OCI-M2 (cell line): ENCODE results near the gene STYXL1.
"Not testable (repeated sequence)": the region's sequence is repeated elsewhere in the genome, so short reads cannot be mapped to it uniquely, and the experiment has no call there.

Experiments used
- DNase-seq: peaks from one replicate; lab custom pipeline; 2025; ENCODE audit not compliant: unreplicated experiment; lab: John Stamatoyannopoulos, UW

STYXL1 gene

GRCh38 chr7:76047811-76048667 is at the start of gene STYXL1, which contains the start of gene MDH2:
TSS of gene STYXL1 (minus strand) at chr7:76048000. CDS start at chr7:76030523, 17,477 bp downstream.
TSS of gene MDH2 (plus strand) at chr7:76048106. CDS start at chr7:76048161, 55 bp downstream.
- DNase-seq, result peak; percentile 47

DNA sequence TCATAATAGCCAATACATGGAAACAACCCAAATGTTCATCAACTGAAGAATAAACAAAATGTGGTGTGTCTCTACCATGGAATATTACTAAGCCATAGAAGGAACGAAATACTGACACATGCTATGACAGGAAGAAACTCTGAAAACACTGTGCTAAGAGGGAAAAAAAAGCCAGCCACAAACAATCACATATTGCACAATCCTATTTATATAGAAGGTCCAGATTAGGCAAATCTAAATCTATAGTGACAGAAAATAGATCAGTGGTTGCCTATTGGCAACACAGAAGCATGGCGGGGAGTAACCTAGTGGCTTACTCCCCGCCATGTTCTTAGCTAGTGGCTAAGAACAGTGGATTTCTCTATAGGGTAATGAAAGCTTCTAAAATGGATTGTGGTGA is 48.1 kb upstream of the STYXL1 start:
- no peak for DNase-seq

DNA sequence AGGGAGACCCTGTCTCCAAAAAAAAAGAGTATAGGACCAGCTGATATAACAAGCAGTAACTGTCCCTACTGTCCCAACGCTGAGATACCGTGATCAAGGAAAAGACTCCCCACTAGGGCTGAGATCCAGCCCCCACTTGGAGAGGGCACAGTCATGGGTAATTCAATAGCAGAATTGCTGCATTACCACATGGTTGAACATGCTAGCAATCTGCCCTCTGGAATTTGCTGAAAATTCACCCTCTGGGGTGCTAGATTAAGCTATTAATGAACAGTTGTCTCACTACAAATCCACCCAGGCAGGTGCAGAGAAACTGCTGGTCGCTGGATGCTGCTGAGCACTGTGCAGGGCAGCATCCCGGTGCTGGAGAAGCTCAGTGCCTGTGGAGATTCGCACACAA is 46.5 kb upstream of the STYXL1 start:
- DNase-seq, result not testable (repeated sequence)

GRCh38 chr7:76093531-76093930 is 45.7 kb upstream of the STYXL1 start:
- not testable (repeated sequence) for DNase-seq

GRCh38 chr7:76091506-76091905 is 43.7 kb upstream of the STYXL1 start:
- no peak for DNase-seq

DNA sequence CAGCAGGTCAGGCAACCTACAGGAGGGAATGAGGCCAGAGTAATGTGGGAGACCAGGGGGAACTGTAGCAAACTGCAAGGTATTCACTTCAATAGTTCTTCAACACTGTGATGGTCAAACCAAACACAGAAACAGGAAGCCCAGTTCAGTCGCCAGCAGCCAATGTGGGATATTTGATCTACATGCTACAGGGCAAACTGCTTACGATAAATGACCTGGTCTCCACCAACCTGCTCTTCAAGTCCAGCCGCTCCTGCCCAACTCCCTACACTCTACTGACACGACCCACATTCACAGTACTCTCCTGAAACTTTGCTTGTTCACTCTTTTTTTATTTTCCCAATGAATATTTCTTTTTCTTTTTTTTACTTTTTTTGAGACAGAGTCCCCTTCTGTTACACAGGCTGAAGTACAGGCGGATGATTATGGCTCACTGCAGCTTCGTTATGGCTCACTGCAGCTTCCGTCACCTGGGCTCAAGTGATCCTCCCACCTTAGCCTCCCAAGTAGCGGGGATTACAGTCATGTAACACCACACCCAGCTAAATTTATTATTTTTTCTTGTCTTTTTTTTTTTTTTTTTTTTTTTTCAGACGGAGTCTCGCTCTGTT is 42.2 kb upstream of the STYXL1 start:
- DNase-seq, result no peak

DNA sequence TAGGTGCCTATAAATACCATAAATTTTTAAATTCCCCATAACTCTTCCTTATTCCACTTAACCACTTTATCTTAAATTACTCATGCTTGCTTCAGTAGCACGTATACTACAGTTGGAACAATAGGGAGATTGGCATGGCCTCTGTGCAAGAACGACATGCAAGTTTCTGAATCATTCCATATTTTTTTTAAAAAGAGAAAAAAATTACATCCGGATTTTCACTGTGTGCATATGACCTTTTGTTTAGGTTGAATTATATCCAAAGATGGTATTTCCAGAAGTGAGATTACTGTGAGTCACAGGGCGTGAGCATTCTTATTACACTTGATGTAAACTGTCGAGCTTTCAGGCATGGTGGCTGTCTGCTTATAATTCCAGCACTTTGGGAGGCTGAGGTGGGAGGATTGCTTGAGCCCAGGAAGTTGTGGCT is 39.6 kb upstream of the STYXL1 start:
- DNase-seq, result not testable (repeated sequence)

GRCh38 chr7:76086070-76086469 is 38.3 kb upstream of the STYXL1 start:
- no peak for DNase-seq

DNA sequence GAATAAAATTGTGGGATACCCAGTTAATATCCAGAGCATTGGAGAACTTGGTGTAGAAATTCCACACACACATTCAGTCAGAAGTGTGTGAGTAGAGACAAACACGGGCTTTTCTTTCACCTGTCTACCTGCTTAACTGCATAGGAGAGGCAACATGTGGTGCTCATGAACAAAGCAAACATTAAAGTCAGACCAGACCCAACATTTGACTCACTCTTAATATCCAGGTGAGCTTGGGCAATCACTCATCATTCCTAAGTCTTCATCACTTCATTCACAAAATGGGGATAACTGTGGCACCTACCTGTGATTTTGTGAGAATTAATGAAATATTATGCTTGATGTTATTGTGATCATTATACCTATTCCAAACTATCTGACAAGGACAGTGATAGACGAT is 36.3 kb upstream of the STYXL1 start:
- DNase-seq, result not testable (repeated sequence)

DNA sequence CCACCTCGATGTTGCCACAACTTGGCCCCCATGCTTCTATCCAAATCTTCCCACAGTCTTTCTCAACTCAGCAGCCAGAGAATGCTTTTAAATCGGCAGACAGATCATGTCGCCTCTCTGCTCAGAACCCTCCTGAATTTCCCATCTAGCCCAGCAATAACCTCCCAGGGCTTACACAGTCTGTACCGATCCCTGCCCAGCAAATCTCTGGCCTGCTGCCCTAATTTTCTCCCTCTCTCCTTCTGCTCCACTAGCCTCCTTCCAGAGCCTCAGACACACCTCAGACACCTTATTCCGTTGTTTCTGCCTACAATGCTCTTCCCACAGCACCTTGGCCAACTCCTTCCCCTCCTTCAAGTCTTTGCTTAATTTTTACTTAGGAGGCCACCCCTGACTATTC is 32.4 kb upstream of the STYXL1 start:
- DNase-seq, result no peak

DNA sequence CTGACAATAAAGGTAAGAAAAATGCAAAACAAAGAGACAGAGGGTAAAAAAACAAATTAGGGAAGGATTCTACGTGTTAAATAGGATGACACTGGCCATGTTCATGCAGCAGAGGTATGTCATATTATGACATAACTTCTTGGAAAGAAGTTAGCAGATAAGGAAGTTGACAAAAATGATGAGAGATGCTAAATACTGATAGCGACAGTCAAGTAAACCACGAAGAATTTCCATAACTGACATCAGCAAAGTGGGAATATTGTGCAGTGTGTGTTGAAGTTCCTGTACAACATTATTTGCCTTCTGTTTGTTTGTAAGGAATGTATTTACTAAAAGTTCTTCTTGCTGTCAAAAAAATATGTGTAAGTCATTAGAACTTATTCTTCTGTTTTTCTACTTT is 29.6 kb upstream of the STYXL1 start:
- no peak for DNase-seq

- no peak for DNase-seq
Observed at GRCh38 chr7:76076995-76077394, 29.2 kb upstream of the STYXL1 start.

GRCh38 chr7:76074972-76075370 is 27.2 kb upstream of the STYXL1 start:
- DNase-seq, result no peak

- no peak for DNase-seq
Observed at GRCh38 chr7:76074306-76074971, 26.6 kb upstream of the STYXL1 start.

DNA sequence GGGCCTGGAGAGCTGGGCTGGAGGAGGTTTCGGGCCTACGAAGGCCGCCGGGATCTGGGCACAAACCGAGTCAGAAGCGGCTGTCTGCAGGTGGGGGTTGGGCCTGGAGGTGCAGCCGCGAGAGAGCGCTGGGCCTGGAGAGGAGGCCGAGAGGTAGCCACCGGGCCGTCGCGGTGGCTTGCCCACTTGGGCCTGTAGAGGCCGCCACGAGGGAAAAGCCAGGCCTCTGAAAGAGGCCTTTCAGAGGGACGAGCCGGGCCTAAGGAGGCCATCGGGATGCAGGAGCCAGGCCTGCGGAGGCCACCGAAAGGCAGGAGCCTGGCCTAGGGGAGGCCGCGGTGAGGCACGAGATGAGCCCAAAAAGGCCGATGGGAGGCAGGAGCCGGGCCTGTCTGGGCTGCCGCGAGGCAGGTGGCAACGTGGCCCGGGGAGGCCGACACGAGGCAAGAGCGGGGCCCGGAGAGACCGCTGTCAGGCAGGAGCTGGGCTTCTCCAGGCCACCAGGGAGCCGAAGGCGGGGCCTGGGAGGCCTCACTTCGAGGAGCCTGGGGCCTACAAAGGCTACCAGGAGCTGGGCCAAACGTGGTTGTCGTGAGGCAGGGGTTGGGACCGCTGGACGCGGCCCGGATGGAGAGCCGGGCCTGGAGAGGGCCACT is 25.7 kb upstream of the STYXL1 start:
- no peak for DNase-seq

DNA sequence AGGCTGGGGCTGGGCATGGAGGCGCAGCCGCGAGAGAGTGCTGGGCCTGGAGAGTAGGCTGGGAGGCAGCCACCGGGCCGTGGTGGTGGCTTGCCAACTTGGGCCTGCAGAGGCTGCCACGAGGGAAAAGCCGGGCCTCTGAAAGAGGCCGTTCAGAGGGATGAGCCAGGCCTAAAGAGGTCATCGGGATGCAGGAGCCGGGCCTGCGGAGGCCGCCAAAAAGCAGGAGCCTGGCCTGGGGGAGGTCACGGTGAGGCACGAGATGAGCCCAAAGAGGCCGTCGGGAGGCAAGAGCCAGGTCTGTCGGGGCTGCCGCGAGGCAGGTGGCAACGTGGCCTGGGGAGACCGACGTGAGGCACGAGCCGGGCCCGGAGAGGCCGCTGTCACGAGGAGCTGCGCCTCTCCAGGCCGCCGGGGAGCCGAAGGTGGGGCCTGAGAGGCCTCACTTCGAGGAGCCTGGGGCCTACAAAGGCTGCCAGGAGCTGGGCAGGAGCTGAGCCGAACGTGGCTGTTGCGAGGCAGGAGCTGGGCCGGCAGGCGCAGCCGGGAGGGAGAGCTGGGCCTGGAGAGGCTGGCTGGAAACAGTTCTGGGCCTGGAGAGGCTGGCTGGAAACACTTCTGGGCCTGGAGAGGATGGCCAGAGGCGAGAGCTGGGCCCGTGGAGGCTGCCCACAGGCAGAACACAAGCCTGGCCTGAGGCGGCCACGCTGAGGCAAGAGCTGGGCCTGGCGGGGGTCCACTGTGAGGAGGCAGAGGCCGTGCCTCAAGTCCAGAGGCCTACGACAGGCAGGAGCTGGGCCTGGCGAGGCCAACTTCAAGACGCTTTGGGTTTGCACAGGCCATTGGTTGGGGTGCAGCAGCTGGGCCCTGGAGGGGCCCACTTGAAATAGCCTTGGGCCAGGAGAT is 24.7 kb upstream of the STYXL1 start:
- no peak for DNase-seq

- no peak for DNase-seq
Observed at GRCh38 chr7:76071316-76072242, 23.8 kb upstream of the STYXL1 start.

DNA sequence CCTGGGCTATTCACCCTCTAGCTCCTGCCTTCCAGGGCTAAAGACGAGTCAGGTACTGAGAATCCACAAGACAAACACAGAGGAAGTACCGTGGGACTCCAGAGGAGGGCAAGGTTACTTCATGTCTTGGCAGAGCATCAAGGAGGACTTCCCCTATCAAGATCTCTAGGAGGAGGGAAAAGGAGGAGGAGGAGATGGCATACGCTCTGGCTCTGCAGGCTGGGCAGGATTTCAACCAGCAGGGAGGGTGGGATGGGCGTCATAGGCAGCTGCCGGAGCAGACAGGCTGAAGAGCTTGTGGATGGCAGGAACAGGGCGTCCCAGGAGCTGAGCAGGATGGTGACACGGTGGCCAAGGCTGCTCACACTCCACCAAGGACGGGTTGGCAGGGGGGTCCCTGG is 21.4 kb upstream of the STYXL1 start:
- no peak for DNase-seq
